Erythroblast (primary cell): ENCODE measurements around the gene ERICH2.

Experiments used
- DNase-seq, 2 experiments: peaks; one replicate each; lab custom pipeline; 2025; lab: John Stamatoyannopoulos, UW
- GATA1 ChIP-seq: IDR thresholded peaks from 2 replicates; pipeline ENCODE4 v1.6.1; 2011; ENCODE audit warnings: low read depth, mild to moderate bottlenecking, control low read depth, low read length, moderate library complexity
- POLR2A ChIP-seq: IDR thresholded peaks from 2 replicates; pipeline ENCODE4 v1.6.1; 2011; ENCODE audit warnings: mild to moderate bottlenecking, low read length

The ERICH2 gene

GRCh38 chr2:170824526-170825015, 54.4 kb downstream of the ERICH2 start:
- no peak for TF ChIP-seq GATA1
- no peak for TF ChIP-seq POLR2A
- DNase-seq = no peak

- TF ChIP-seq GATA1 = no peak
- no peak for DNase-seq
Measured at GRCh38 chr2:170827841-170828532, 57.8 kb downstream of the ERICH2 start.

- no peak for DNase-seq
- TF ChIP-seq POLR2A = no peak
- TF ChIP-seq GATA1 = no peak
Measured at GRCh38 chr2:170828533-170828916, 58.3 kb downstream of the ERICH2 start.

GRCh38 chr2:170829036-170829435, 58.9 kb downstream of the ERICH2 start:
- TF ChIP-seq GATA1 (no peak), POLR2A (no peak)
- no peak for DNase-seq

GRCh38 chr2:170830166-170830565, 60.0 kb downstream of the ERICH2 start:
- no peak for TF ChIP-seq GATA1
- peak; percentile 30 for TF ChIP-seq POLR2A
- DNase-seq = peak; percentile 27 to 49

GRCh38 chr2:170831115-170831514, 60.9 kb downstream of the ERICH2 start:
- no peak for DNase-seq
- TF ChIP-seq GATA1 (no peak), POLR2A (no peak)

GRCh38 chr2:170836027-170836426, 65.8 kb downstream of the ERICH2 start:
- no peak for DNase-seq
- TF ChIP-seq GATA1 (no peak), POLR2A (no peak)

- DNase-seq = no peak
- TF ChIP-seq POLR2A (no peak), GATA1 (no peak)
Measured at GRCh38 chr2:170840717-170841210, 70.6 kb downstream of the ERICH2 start.

GRCh38 chr2:170842785-170843184, 72.6 kb downstream of the ERICH2 start:
- no peak for DNase-seq
- TF ChIP-seq GATA1 = no peak

- no peak for DNase-seq
- TF ChIP-seq GATA1 = no peak
- TF ChIP-seq POLR2A = no peak
Measured at GRCh38 chr2:170843656-170844055, 73.5 kb downstream of the ERICH2 start.

GRCh38 chr2:170845343-170845742, 75.2 kb downstream of the ERICH2 start:
- TF ChIP-seq GATA1 (no peak), POLR2A (no peak)
- DNase-seq = peak; percentile 39 to 57

- no peak for DNase-seq
- TF ChIP-seq POLR2A (no peak), GATA1 (no peak)
Measured at GRCh38 chr2:170846314-170846713, 76.1 kb downstream of the ERICH2 start.

- DNase-seq = no peak
Measured at GRCh38 chr2:170847716-170848115, 77.5 kb downstream of the ERICH2 start.

More at GRCh38 chr2:170847716-170848115, 77.5 kb downstream of the ERICH2 start:
- TF ChIP-seq GATA1 = no peak
- no peak for TF ChIP-seq POLR2A
